Measurements from ENCODE around the gene KAZALD1.

Gene KAZALD1

DNA sequence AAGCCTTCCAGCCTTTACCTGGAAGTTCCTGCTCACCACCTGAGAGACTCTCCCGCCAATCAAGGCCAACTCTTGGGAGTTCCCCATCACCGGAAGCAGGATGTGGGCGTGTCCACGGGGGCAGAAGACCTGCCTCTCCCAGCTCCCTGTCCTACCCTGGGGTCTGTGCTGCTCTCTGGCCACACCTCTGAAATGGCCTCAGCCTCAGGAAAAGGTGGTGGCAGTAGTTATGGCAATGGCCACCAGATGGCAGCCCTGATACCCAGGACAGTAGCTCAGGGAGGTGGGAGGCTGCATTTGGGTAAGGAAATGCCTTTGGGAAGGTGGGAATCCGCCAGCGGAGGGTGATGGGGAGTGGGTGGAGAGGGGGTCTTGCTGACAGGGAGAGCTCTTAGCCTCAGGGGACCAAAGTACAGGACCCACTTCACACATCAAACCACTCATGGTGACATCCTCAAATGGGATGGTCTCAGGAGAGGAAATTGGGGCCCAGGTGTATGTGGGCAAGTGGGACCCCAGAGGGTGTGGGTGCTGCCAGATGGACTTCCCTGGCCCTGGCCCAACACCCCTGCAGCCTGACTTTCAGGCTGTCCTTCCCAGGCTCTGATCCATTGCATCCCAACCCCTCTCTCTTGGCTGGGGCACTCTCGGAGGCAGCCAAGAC is 33.9 kb downstream of the KAZALD1 start (continued):
- TF ChIP-seq ZNF426 (tag by site-specific recombination; IDR thresholded peaks at IDR 0.05) (no peak), ZNF341 (tag by site-specific recombination; IDR thresholded peaks at IDR 0.05; ENCODE audit: low read depth) (0 out of 2 replicates have a peak, but pooled peaks have one; percentile 20)
- TF ChIP-seq, protein P1, sequence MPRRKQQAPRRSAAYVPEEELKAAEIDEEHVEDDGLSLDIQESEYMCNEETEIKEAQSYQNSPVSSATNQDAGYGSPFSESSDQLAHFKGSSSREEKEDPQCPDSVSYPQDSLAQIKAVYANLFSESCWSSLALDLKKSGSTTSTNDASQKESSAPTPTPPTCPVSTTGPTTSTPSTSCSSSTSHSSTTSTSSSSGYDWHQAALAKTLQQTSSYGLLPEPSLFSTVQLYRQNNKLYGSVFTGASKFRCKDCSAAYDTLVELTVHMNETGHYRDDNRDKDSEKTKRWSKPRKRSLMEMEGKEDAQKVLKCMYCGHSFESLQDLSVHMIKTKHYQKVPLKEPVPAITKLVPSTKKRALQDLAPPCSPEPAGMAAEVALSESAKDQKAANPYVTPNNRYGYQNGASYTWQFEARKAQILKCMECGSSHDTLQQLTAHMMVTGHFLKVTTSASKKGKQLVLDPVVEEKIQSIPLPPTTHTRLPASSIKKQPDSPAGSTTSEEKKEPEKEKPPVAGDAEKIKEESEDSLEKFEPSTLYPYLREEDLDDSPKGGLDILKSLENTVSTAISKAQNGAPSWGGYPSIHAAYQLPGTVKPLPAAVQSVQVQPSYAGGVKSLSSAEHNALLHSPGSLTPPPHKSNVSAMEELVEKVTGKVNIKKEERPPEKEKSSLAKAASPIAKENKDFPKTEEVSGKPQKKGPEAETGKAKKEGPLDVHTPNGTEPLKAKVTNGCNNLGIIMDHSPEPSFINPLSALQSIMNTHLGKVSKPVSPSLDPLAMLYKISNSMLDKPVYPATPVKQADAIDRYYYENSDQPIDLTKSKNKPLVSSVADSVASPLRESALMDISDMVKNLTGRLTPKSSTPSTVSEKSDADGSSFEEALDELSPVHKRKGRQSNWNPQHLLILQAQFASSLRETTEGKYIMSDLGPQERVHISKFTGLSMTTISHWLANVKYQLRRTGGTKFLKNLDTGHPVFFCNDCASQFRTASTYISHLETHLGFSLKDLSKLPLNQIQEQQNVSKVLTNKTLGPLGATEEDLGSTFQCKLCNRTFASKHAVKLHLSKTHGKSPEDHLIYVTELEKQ (tag by site-specific recombination; IDR thresholded peaks at IDR 0.05; ENCODE audit: borderline replicate concordance) = no peak

DNA sequence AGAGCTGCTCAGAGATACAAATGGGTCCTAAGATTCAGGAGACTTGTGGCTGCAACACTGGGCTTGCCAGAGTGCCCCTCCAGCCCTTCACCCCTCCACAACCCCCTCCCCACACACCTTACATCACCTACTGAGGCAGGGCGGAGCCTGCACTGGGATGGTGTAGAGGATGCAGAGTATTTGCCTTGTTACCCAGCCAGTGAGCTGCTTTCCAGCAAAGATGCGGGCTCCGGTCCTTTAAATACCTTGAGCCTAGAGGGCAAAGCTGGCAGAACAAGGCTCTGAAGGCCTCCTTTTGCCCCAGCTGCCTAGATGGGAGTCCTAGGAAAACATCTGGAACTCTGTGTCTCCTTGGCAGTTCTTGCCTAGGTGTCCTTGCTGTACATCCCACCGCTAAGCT is 34.6 kb downstream of the KAZALD1 start:
- POLR2A ChIA-PET = interaction anchor here (2.3 to 2.6 kb wide), 2 partner anchors 36 to 45 kb away, joined by 11 to 31 read pairs; partner anchors contain the start of gene KAZALD1
- CTCF ChIA-PET = interaction anchor here (0.5 to 16.6 kb wide), 30 partner anchors 9 to 652 kb away, joined by 3 to 506 read pairs (median 8); partner anchors contain the start of genes KAZALD1, PDZD7, SFXN3 and TLX1
- TF ChIP-seq ZNF155 (tag by site-specific recombination; IDR thresholded peaks at IDR 0.05) (no peak), ZNF239 (tag by site-specific recombination; IDR thresholded peaks at IDR 0.05) (no peak), ZNF423 (tag by site-specific recombination; IDR thresholded peaks at IDR 0.05) (no peak), ZNF248 (tag by site-specific recombination; IDR thresholded peaks at IDR 0.05) (no peak), RBAK (tag by site-specific recombination; IDR thresholded peaks at IDR 0.05) (no peak), ZBTB7A (tag by site-specific recombination; IDR thresholded peaks at IDR 0.05; ENCODE audit: low read depth) (no peak), MEIS1 (CRISPR knock-in tag; IDR thresholded peaks at IDR 0.05; ENCODE audit: borderline replicate concordance) (no peak), ZNF292 (tag by site-specific recombination; IDR thresholded peaks at IDR 0.05; ENCODE audit: borderline replicate concordance, low read depth) (no peak), ZNF341 (tag by site-specific recombination; IDR thresholded peaks at IDR 0.05; ENCODE audit: low read depth) (no peak), ZNF473 (tag by site-specific recombination; IDR thresholded peaks at IDR 0.05) (no peak)
- TF ChIP-seq, protein P2, sequence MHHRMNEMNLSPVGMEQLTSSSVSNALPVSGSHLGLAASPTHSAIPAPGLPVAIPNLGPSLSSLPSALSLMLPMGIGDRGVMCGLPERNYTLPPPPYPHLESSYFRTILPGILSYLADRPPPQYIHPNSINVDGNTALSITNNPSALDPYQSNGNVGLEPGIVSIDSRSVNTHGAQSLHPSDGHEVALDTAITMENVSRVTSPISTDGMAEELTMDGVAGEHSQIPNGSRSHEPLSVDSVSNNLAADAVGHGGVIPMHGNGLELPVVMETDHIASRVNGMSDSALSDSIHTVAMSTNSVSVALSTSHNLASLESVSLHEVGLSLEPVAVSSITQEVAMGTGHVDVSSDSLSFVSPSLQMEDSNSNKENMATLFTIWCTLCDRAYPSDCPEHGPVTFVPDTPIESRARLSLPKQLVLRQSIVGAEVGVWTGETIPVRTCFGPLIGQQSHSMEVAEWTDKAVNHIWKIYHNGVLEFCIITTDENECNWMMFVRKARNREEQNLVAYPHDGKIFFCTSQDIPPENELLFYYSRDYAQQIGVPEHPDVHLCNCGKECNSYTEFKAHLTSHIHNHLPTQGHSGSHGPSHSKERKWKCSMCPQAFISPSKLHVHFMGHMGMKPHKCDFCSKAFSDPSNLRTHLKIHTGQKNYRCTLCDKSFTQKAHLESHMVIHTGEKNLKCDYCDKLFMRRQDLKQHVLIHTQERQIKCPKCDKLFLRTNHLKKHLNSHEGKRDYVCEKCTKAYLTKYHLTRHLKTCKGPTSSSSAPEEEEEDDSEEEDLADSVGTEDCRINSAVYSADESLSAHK (tag by site-specific recombination; IDR thresholded peaks at IDR 0.05) = no peak
- TF ChIP-seq, protein P3, sequence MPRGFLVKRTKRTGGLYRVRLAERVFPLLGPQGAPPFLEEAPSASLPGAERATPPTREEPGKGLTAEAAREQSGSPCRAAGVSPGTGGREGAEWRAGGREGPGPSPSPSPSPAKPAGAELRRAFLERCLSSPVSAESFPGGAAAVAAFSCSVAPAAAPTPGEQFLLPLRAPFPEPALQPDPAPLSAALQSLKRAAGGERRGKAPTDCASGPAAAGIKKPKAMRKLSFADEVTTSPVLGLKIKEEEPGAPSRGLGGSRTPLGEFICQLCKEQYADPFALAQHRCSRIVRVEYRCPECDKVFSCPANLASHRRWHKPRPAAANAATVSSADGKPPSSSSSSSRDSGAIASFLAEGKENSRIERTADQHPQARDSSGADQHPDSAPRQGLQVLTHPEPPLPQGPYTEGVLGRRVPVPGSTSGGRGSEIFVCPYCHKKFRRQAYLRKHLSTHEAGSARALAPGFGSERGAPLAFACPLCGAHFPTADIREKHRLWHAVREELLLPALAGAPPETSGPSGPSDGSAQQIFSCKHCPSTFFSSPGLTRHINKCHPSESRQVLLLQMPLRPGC (tag by site-specific recombination; IDR thresholded peaks at IDR 0.05) = no peak
- TF ChIP-seq, protein P4, sequence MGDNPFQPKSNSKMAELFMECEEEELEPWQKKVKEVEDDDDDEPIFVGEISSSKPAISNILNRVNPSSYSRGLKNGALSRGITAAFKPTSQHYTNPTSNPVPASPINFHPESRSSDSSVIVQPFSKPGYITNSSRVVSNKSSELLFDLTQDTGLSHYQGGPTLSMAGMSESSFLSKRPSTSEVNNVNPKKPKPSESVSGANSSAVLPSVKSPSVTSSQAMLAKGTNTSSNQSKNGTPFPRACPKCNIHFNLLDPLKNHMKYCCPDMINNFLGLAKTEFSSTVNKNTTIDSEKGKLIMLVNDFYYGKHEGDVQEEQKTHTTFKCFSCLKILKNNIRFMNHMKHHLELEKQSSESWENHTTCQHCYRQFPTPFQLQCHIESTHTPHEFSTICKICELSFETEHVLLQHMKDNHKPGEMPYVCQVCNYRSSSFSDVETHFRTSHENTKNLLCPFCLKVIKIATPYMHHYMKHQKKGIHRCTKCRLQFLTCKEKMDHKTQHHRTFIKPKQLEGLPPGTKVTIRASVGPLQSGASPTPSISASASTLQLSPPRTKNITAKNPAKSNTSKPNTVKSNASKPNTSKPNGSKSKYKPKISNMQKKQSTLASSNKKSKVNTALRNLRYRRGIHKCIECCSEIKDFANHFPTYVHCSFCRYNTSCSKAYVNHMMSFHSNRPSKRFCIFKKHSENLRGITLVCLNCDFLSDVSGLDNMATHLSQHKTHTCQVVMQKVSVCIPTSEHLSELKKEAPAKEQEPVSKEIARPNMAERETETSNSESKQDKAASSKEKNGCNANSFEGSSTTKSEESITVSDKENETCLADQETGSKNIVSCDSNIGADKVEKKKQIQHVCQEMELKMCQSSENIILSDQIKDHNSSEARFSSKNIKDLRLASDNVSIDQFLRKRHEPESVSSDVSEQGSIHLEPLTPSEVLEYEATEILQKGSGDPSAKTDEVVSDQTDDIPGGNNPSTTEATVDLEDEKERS (tag by site-specific recombination; IDR thresholded peaks at IDR 0.05) = no peak
- TF ChIP-seq, protein P5, sequence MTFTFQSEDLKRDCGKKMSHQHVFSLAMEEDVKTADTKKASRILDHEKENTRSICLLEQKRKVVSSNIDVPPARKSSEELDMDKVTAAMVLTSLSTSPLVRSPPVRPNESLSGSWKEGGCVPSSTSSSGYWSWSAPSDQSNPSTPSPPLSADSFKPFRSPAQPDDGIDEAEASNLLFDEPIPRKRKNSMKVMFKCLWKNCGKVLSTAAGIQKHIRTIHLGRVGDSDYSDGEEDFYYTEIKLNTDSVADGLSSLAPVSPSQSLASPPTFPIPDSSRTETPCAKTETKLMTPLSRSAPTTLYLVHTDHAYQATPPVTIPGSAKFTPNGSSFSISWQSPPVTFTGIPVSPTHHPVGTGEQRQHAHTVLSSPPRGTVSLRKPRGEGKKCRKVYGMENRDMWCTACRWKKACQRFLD (tag by site-specific recombination; IDR thresholded peaks at IDR 0.05) = no peak
- TF ChIP-seq, protein P6, sequence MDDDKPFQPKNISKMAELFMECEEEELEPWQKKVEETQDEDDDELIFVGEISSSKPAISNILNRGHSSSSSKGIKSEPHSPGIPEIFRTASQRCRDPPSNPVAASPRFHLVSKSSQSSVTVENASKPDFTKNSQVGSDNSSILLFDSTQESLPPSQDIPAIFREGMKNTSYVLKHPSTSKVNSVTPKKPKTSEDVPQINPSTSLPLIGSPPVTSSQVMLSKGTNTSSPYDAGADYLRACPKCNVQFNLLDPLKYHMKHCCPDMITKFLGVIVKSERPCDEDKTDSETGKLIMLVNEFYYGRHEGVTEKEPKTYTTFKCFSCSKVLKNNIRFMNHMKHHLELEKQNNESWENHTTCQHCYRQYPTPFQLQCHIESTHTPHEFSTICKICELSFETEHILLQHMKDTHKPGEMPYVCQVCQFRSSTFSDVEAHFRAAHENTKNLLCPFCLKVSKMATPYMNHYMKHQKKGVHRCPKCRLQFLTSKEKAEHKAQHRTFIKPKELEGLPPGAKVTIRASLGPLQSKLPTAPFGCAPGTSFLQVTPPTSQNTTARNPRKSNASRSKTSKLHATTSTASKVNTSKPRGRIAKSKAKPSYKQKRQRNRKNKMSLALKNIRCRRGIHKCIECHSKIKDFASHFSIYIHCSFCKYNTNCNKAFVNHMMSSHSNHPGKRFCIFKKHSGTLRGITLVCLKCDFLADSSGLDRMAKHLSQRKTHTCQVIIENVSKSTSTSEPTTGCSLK (tag by site-specific recombination; IDR thresholded peaks at IDR 0.05) = no peak
- TF ChIP-seq, protein P7, sequence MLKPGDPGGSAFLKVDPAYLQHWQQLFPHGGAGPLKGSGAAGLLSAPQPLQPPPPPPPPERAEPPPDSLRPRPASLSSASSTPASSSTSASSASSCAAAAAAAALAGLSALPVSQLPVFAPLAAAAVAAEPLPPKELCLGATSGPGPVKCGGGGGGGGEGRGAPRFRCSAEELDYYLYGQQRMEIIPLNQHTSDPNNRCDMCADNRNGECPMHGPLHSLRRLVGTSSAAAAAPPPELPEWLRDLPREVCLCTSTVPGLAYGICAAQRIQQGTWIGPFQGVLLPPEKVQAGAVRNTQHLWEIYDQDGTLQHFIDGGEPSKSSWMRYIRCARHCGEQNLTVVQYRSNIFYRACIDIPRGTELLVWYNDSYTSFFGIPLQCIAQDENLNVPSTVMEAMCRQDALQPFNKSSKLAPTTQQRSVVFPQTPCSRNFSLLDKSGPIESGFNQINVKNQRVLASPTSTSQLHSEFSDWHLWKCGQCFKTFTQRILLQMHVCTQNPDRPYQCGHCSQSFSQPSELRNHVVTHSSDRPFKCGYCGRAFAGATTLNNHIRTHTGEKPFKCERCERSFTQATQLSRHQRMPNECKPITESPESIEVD (tag by site-specific recombination; IDR thresholded peaks at IDR 0.05) = no peak
- no peaks in the 10 kb centered on the region for H3K36me3 ChIP-seq (ENCODE audit: control insufficient read depth in 2 of 2, insufficient read depth in 1 of 2, low read length in 2 of 2)
- H3K9me3 ChIP-seq (ENCODE audit: control insufficient read depth, insufficient read depth, low read depth, low read length) = no peaks in the 10 kb centered on the region
- no peak overlapping the region for H3K4me3 ChIP-seq (ENCODE audit: low read depth, low read length)
- no peak overlapping the region for H3K27ac ChIP-seq (ENCODE audit: extremely low read depth, low read depth, low read length)
- no peaks in the 10 kb centered on the region for H3K4me1 ChIP-seq (ENCODE audit: control insufficient read depth, insufficient read depth, low read length)

All from HEK293 (cell line).